ENCODE measurements around the gene SPOCK1.

- no peak for TF ChIP-seq EZH2 (IDR thresholded peaks at IDR 0.05; ENCODE audit: low read depth)
- TF ChIP-seq, protein P1, sequence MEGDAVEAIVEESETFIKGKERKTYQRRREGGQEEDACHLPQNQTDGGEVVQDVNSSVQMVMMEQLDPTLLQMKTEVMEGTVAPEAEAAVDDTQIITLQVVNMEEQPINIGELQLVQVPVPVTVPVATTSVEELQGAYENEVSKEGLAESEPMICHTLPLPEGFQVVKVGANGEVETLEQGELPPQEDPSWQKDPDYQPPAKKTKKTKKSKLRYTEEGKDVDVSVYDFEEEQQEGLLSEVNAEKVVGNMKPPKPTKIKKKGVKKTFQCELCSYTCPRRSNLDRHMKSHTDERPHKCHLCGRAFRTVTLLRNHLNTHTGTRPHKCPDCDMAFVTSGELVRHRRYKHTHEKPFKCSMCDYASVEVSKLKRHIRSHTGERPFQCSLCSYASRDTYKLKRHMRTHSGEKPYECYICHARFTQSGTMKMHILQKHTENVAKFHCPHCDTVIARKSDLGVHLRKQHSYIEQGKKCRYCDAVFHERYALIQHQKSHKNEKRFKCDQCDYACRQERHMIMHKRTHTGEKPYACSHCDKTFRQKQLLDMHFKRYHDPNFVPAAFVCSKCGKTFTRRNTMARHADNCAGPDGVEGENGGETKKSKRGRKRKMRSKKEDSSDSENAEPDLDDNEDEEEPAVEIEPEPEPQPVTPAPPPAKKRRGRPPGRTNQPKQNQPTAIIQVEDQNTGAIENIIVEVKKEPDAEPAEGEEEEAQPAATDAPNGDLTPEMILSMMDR (conservative IDR thresholded peaks at IDR 0.05): no peak
Observed at GRCh38 chr5:137105351-137106035, 393.6 kb downstream of the SPOCK1 start.

Measured in PC-9 (cell line).